GM23248 (cell line): Measurements from ENCODE around the gene PSEN2.

Source experiments
- EZH2 ChIP-seq: fragments of 200-600 bp; sonication (generic); IDR thresholded peaks from 2 replicates; pipeline ENCODE4 v1.6.1; 2018; ENCODE audit warnings: antibody characterized with exemption, mild to moderate bottlenecking; ENCODE audit not compliant: insufficient read depth, poor library complexity, severe bottlenecking
- EZH2phosphoT487 ChIP-seq: fragments of 200-600 bp; sonication (generic); IDR thresholded peaks from 2 replicates; pipeline ENCODE4 v1.6.1; 2018; ENCODE audit warnings: antibody characterized with exemption, moderate library complexity, mild to moderate bottlenecking, low read depth; ENCODE audit not compliant: insufficient read depth

- TF ChIP-seq EZH2phosphoT487 (no peak), EZH2 (no peak)
These were observed 32.2 kb downstream of the PSEN2 start for GRCh38 chr1:226902601-226903000.
